Activated naive CD4-positive, alpha-beta T cell treated with anti-CD3 and anti-CD28 coated beads, Interleukin-2, amount 10 ng/mL, durations not matched to agents 7 days and 5 days (primary cell): ENCODE results near the gene SLC6A11.

Experiments used
- CTCF ChIA-PET: fragments of 350-600 bp; sonication (Branson Sonifier 250); formaldehyde crosslinking; loops from one replicate; lab custom pipeline; 2021; ENCODE audit warnings: antibody characterized with exemption; lab: Charles Lee
- DNase-seq: peaks from one replicate; pipeline ENCODE4 v3.0.0-alpha.2; 2020
- H3K27ac Mint-ChIP-seq: one replicate; pipeline ENCODE4 v1.8.0; 2021; ENCODE audit warnings: mild to moderate bottlenecking, moderate library complexity, mixed read lengths
- H3K27me3 Mint-ChIP-seq: one replicate; pipeline ENCODE4 v1.8.0; 2021; ENCODE audit warnings: mild to moderate bottlenecking, mixed read lengths
- H3K36me3 Mint-ChIP-seq: one replicate; pipeline ENCODE4 v1.8.0; 2021; ENCODE audit warnings: mixed read lengths
- H3K4me1 Mint-ChIP-seq: one replicate; pipeline ENCODE4 v1.8.0; 2021; ENCODE audit warnings: mixed read lengths
- H3K4me3 Mint-ChIP-seq: one replicate; pipeline ENCODE4 v1.8.0; 2021; ENCODE audit warnings: mild to moderate bottlenecking, moderate library complexity, mixed read lengths
- H3K9me3 Mint-ChIP-seq: one replicate; pipeline ENCODE4 v1.8.0; 2021; ENCODE audit warnings: mixed read lengths

The SLC6A11 gene

DNA sequence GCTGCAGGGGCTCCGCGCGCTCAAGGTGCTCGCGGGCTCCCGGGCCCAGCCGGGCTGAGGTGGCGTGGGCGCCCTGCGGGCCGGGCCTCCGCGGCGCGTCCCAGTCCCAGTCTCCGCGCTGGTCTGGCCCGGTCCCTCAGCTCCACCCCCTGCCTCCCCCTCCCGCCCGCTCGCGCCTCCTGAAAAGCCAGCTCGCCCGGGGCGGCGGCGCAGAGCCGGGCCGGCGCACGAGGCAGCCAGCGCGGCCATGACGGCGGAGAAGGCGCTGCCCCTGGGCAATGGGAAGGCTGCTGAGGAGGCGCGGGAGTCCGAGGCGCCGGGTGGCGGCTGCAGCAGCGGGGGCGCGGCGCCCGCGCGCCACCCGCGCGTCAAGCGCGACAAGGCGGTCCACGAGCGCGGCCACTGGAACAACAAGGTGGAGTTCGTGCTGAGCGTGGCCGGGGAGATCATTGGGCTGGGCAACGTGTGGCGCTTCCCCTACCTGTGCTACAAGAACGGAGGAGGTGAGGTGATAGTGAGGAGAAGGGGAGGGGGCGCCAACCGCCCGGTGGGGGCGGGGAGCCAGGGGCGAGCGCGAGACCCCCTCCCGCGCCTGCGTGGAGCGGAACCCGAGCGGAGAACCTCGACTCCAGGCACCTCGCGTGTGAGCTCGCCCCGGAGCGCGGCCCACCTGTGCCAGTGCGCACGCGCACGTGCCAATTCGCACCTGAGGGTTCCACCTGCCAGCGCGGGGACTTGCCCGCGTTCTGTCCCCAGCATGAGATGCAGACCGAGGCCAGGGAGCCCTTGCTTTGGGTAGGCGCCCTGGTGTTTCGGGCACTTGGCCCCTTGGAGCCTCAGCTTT is at the start of gene SLC6A11:
Gene SLC6A11 (plus strand): TSS at position 210 of the 844 bp plus-strand sequence. CDS start 38 bp downstream, at position 248.
- H3K27ac Mint-ChIP-seq, result no peak within 1 kb of the TSS
- CTCF ChIA-PET, result no interaction called here
- no peaks in the 10 kb centered on the region for H3K9me3 Mint-ChIP-seq
- no peak within 1 kb of the TSS for H3K4me3 Mint-ChIP-seq
- peaks cover 43% of the 10 kb centered on the region for H3K27me3 Mint-ChIP-seq
- no peak for DNase-seq
- no peaks in the 10 kb centered on the region for H3K36me3 Mint-ChIP-seq
- no peaks in the 10 kb centered on the region for H3K4me1 Mint-ChIP-seq

DNA sequence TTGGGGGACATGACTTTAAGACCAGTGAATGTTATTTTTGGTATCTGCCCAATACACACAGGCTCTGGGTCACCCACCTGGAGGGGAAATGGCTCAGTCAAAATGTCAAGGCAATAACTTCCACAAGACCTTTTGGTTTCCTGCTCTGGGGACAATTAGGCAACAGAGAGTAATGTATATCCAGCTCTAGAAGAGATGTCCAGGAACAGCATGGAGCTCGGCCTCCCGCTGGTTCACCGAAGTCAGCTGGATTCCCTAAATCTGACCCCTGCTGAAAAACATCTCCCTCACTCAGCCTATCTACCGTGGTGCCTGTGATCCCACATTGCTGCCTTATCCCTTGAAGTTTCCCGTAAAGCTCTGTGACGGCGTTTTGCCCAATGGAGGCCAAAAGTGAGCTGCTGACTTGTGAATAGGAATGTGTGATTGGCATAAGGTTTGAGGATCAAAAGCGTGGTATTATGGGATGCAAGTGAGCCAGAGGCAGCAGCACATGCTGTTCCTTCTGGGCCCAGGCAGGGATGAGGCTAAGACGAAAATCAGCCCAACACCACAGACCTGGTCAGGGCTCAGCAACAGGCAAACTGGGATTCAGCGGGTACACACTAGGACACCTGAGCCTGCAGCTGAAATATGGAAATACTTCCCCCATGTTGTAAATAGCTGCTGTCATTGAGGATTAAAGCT is 47.2 kb upstream of the SLC6A11 start:
- H3K4me1 Mint-ChIP-seq, result no peaks in the 10 kb centered on the region
- H3K36me3 Mint-ChIP-seq, result no peaks in the 10 kb centered on the region
- CTCF ChIA-PET, result interaction anchor here (4.7 kb wide), 1 partner anchor 10 kb away, joined by 26 read pairs; no protein-coding TSS in a partner anchor
- H3K27ac Mint-ChIP-seq, result no peak overlapping the region
- H3K4me3 Mint-ChIP-seq, result no peak overlapping the region
- H3K9me3 Mint-ChIP-seq, result no peaks in the 10 kb centered on the region
- H3K27me3 Mint-ChIP-seq, result peaks cover 33% of the 10 kb centered on the region
- no peak for DNase-seq

DNA sequence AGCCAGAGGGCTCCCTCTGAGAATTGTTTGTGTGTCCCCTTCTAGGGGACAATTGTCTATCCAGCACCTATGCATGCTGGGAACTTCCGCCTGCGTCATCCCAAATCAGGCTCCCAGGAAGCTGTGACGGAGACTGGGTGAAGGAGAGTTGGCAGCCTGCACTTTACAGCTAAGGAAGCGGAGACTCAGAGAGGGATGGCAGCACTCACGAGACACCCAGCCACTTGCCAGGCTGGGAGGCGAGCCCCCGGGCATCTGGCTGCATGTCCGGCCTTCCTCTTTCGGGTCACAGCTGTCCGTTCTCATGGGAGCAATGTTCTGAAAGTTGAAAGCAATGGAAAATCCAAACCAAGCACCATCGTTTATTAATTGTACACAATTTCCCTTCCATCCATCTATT is 45.5 kb upstream of the SLC6A11 start:
- CTCF ChIA-PET, result interaction anchor here (4.7 kb wide), 1 partner anchor 12 kb away, joined by 26 read pairs; no protein-coding TSS in a partner anchor
- H3K36me3 Mint-ChIP-seq, result no peaks in the 10 kb centered on the region
- peaks cover 33% of the 10 kb centered on the region for H3K27me3 Mint-ChIP-seq
- no peak overlapping the region for H3K27ac Mint-ChIP-seq
- no peaks in the 10 kb centered on the region for H3K9me3 Mint-ChIP-seq
- no peak overlapping the region for H3K4me3 Mint-ChIP-seq
- no peak for DNase-seq
- no peaks in the 10 kb centered on the region for H3K4me1 Mint-ChIP-seq

DNA sequence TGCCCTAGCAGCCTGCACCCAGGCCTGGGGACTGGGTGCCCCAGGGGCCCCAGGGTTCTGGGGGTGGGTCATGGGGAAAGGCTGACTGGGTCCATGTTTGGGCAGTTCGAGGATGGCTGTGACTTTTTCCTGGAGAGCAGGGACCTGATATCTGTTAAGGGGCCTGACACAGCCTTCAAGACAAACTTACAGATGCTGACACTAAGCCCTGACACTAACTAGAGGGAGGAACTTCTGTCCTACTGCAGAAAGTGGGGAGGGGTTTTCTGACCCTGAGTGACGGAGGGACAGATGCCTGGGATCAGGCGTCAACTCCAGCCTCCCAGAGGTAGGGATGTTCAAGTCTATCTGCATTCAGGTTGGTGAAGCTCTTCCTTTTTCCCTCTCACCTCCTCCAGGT is 45.0 kb upstream of the SLC6A11 start:
- Mint-ChIP-seq H3K4me3 (no peak overlapping the region), H3K27me3 (peaks cover 33% of the 10 kb centered on the region), H3K9me3 (no peaks in the 10 kb centered on the region), H3K36me3 (no peaks in the 10 kb centered on the region), H3K4me1 (no peaks in the 10 kb centered on the region), H3K27ac (no peak overlapping the region)
- no peak for DNase-seq
- CTCF ChIA-PET, result interaction anchor here (1.3 to 4.7 kb wide), 2 partner anchors 12 to 15 kb away, joined by 4 to 26 read pairs; no protein-coding TSS in a partner anchor

DNA sequence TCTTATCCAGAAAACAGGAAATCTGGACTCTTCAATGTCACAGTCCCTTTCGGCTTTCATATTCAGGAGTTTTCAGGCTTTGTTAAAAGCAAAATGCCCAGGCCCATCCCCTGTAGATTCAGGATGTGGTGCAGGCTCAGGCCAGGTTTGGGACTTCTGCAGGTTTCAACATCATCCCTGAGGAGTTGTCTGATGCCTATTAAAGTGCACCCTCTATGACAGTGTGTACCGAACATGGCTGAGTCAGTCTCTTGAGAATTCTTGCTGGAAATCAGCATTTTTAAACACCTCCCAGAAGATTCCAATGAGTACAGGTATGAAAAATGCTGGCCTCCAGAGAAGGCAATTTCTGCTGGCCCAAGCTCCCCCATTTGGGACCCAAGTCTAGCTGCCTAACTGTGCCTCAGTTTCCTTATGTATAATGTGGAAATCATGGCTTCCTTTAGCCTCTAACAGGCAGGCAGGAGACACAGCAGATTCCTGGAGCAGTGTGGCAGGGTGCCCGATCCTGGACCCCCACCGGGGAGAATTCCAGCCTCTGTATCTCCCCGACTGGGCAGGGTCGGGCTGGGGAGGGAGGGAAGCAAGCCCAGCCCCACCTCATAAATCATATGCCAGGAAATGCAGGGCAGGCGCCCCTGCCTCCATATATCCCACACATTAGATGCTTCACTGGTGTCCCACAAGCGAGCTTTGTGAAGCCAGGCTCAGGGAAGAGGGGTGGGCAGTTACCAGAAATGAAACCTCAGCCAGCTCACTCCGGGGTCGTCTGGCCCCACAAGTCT is 44.4 kb upstream of the SLC6A11 start:
- Mint-ChIP-seq H3K9me3 (no peaks in the 10 kb centered on the region), H3K27ac (no peak overlapping the region), H3K36me3 (no peaks in the 10 kb centered on the region), H3K27me3 (peaks cover 33% of the 10 kb centered on the region), H3K4me1 (no peaks in the 10 kb centered on the region), H3K4me3 (no peak overlapping the region)
- DNase-seq, result no peak
- CTCF ChIA-PET, result interaction anchor here (1.3 to 4.7 kb wide), 2 partner anchors 13 to 16 kb away, joined by 4 to 26 read pairs; no protein-coding TSS in a partner anchor

DNA sequence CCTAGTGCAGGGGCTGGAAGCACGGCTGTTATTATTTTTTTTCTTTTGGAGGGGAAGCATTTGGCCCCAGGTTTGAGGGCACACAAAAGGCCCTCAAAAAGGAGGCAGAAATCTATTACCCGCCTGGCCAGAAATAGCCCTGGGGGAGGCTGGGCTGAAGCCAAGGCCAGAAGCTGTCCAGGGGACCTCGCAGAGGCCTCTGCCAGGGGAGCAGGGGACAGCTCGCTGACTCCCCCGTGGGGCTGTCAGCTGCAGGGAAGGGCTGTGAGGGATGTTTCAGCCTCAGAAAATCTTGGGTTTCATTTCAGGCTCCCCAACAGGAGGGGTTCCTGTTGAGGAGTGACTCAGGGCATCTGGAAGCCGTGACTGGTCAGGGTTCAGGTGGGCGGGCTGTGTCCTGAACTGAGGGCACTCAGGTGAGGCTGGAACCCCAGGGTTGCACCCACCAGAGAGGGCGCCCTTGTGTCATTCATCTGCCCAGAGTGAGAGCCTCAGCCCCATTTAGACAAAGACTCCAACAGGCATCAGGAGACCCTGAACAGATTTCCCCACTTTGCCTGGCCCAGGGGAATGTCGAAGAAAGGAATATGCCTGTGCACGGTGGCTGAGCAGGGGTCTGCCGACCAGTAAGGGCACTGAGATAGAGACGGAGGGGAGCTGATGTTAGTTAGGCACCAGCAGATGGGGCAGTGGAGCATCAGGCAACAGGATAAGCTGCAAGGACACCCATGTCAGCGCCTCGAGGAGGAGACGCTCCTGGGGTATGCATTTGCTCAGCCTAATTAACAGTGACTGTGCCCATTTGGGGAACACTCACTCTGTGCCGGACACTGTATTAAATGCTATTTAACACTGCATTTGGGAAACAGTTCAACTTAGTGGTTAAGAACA is 43.5 kb upstream of the SLC6A11 start:
- DNase-seq, result no peak
- Mint-ChIP-seq H3K4me1 (no peaks in the 10 kb centered on the region), H3K4me3 (no peak overlapping the region), H3K9me3 (no peaks in the 10 kb centered on the region), H3K36me3 (no peaks in the 10 kb centered on the region), H3K27me3 (peaks cover 33% of the 10 kb centered on the region), H3K27ac (no peak overlapping the region)
- CTCF ChIA-PET, result interaction anchor here (0.5 to 1.3 kb wide), 3 partner anchors 14 to 1029 kb away, joined by 3 to 9 read pairs (median 4); no protein-coding TSS in a partner anchor

DNA sequence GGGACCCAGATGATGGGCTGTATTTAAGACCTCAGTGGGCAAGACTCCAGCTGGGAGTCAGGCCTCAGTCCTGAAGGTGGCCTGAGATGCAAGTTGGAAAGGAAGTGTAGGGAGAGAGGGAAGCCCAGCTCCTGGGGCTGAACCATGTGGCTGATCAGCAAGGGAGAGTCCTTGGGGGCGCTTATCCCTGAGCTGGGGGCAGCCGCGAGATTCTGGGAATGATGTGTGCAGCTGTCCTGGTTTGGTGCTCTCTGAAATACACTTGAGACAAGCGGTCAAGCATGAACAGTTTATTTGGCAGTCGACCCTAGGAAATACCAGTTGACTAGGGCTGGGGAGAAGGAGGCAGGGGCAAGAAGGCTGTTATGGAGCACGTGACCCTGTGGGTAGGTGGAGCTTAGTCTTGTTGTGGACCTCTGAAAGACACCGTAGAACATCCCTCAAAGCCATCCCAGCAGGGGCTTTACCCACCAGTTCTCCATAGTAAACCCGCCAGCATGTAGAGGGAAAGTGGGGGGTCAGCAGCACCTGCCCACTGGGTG is 41.8 kb upstream of the SLC6A11 start:
- DNase-seq, result no peak
- no peak overlapping the region for H3K4me3 Mint-ChIP-seq
- no peaks in the 10 kb centered on the region for H3K9me3 Mint-ChIP-seq
- CTCF ChIA-PET, result no interaction called here
- H3K27ac Mint-ChIP-seq, result no peak overlapping the region
- H3K36me3 Mint-ChIP-seq, result no peaks in the 10 kb centered on the region
- H3K27me3 Mint-ChIP-seq, result peaks cover 25% of the 10 kb centered on the region
- H3K4me1 Mint-ChIP-seq, result no peaks in the 10 kb centered on the region

DNA sequence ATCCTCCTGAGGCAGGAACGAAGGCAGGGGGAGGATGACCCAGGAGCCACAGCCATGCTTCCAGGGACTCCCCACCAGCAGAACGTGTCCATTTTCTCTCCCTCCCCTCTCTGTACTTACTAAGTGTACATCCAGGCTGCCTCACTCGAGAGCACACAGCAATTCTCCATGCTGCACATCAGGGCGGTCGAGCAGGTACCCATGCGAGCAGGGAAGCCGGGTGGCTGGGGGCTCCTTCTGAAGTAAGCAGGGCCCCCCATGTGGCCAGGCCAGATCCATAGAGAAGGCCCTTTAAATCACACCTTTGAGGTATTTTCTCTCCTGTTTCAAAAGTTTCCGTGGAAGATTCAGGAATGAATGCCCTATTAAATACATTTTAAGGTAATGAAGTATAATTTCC is 41.2 kb upstream of the SLC6A11 start:
- Mint-ChIP-seq H3K36me3 (no peaks in the 10 kb centered on the region), H3K27me3 (peaks cover 24% of the 10 kb centered on the region), H3K4me3 (no peak overlapping the region), H3K27ac (no peak overlapping the region), H3K4me1 (no peaks in the 10 kb centered on the region), H3K9me3 (no peaks in the 10 kb centered on the region)
- DNase-seq, result no peak
- CTCF ChIA-PET, result no interaction called here

DNA sequence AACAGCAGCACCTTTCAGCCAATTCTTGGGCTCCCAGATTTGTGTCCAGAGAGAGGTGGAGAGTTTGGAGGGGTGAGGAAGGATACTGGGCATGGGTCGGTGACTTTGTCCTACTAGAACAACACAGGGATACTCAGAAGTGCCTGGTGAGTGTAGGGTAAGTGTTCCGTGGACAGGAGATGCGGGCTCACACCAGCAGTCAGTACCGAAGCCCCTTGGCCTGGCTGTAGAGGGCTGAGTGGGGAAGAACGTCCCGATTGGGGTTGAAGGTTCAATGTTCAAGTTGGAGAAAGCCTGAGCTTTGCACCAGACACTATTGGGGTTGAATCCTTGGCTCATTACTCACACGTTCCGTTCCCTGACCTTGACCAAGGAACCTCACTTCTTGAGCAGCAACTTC is 40.8 kb upstream of the SLC6A11 start:
- no peaks in the 10 kb centered on the region for H3K9me3 Mint-ChIP-seq
- DNase-seq, result no peak
- H3K27ac Mint-ChIP-seq, result no peak overlapping the region
- peaks cover 24% of the 10 kb centered on the region for H3K27me3 Mint-ChIP-seq
- no peaks in the 10 kb centered on the region for H3K4me1 Mint-ChIP-seq
- H3K4me3 Mint-ChIP-seq, result no peak overlapping the region
- no peaks in the 10 kb centered on the region for H3K36me3 Mint-ChIP-seq
- CTCF ChIA-PET, result no interaction called here

DNA sequence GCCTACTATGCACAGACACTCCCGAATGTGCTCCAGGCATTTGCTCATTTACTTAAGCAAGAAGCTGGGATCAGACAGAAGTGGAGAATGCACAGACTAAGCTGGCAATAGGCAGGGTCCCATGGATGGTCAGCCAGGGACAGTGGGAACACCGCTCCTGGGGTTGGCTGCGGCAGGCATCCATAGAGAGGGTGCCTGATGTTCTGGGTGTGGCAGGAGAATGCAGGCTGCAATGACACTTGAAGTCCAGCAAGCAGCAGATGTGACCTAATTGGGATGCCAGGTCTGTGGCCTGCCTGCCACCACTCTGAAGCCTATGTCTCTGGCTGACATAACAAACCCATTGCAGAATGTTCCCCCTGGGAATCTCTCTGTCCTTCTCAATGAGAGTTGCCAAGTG is 40.2 kb upstream of the SLC6A11 start:
- Mint-ChIP-seq H3K27ac (no peak overlapping the region), H3K36me3 (no peaks in the 10 kb centered on the region), H3K4me1 (no peaks in the 10 kb centered on the region), H3K4me3 (no peak overlapping the region), H3K9me3 (no peaks in the 10 kb centered on the region), H3K27me3 (peaks cover 20% of the 10 kb centered on the region)
- no peak for DNase-seq
- CTCF ChIA-PET, result interaction anchor here (1.0 kb wide), 1 partner anchor 17 kb away, joined by 3 read pairs; no protein-coding TSS in a partner anchor

DNA sequence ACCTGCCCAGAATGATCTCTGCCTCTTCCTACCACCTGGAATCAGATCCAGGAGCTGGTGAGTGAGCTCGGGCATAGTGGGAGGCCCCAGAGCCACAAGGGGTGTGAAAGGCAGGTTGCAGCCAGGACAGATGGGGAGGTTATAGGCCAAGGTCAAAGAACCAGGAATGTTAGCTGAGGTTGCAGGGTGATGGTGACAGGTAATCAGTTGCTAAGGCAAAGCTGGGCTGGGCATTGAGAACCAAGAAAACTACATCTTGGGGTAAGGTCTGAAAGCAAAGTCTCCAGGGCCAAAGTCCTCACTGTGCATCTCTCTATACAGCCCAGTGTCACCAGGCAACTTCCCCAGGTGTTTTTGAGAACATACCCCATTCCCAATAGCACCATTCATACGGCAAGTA is 38.4 kb upstream of the SLC6A11 start:
- Mint-ChIP-seq H3K27me3 (peaks cover 8% of the 10 kb centered on the region), H3K4me3 (no peak overlapping the region), H3K27ac (no peak overlapping the region), H3K4me1 (no peaks in the 10 kb centered on the region), H3K9me3 (no peaks in the 10 kb centered on the region), H3K36me3 (no peaks in the 10 kb centered on the region)
- CTCF ChIA-PET, result no interaction called here
- DNase-seq, result no peak

DNA sequence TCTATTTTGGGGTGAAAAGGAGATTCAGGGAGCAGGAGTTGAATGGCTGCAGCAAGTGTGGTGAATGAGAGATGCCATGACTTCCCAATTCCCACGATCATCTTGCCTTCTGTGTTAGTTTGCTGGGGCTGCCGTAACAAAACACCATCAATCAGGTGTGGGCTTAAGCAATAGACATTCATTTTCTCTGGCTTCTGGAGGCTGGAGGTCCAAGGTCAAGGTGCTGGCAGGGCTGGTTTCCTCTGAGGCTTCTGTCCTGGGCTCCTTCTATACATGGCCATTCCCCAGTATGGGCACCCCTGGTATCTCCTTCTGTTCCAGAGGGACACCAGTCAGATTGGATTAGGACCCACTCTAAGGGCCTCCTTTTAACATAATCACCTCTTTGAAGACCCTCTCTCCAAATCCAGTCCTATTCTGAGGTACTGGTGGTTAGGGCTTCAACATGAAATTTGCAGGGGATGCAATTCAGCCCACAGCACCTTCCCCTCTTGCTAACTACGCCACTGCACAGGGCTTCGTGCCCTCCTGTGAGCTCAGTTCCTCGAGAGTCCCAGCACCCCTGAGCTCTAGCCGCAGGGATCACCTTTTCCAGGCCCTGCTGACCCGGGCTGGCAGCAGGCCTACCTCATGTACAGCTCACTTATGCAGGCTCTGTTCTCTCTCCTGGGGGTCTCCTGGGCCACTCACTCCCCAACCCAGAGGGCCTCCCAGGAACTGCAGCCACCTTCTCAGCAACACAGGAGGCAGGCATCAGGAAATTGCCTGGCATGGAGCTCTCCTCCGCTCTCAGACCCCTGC is 37.3 kb upstream of the SLC6A11 start:
- H3K4me3 Mint-ChIP-seq, result no peak overlapping the region
- no peaks in the 10 kb centered on the region for H3K36me3 Mint-ChIP-seq
- DNase-seq, result no peak
- CTCF ChIA-PET, result no interaction called here
- H3K27me3 Mint-ChIP-seq, result peaks cover 6% of the 10 kb centered on the region
- no peak overlapping the region for H3K27ac Mint-ChIP-seq
- H3K9me3 Mint-ChIP-seq, result no peaks in the 10 kb centered on the region
- no peaks in the 10 kb centered on the region for H3K4me1 Mint-ChIP-seq
